WTC11 (cell line): ENCODE results near the gene SHROOM3. TPM values are rescaled to one million over a fixed set of nuclear protein-coding genes. Genes with fewer than 3 reads are reported as not detected.

Experiments
- ATAC-seq: fragments of 200-7000 bp; cut with Tn5 transposase; 2 replicates; pipeline ENCODE4 v1.10.0; 2021; ENCODE audit warnings: mild to moderate bottlenecking, moderate library complexity
- CTCF ChIA-PET: fragments of 300-600 bp; sonication (Branson Sonifier 250); formaldehyde crosslinking; loops from one replicate; lab custom pipeline; 2021; ENCODE audit warnings: antibody characterized with exemption; lab: Charles Lee
- POLR2A ChIA-PET: fragments of 350-600 bp; sonication (Branson Sonifier 250); formaldehyde crosslinking; loops from one replicate; lab custom pipeline; 2021; ENCODE audit warnings: antibody characterized with exemption; lab: Charles Lee
- DNase-seq: peaks from one replicate; pipeline ENCODE4 v3.0.0; 2021; ENCODE audit warnings: low spot score
- H3K27ac Mint-ChIP-seq: 2 replicates; pipeline ENCODE4 v1.8.0; 2021; ENCODE audit warnings: mixed read lengths
- H3K27me3 Mint-ChIP-seq: 2 replicates; pipeline ENCODE4 v1.8.0; 2021; ENCODE audit warnings: low read depth, mild to moderate bottlenecking, moderate library complexity, mixed read lengths
- H3K36me3 Mint-ChIP-seq: 2 replicates; pipeline ENCODE4 v1.8.0; 2021; ENCODE audit warnings: mixed read lengths
- H3K4me1 Mint-ChIP-seq: 2 replicates; pipeline ENCODE4 v1.8.0; 2022; ENCODE audit warnings: mixed read lengths
- H3K4me3 Mint-ChIP-seq: 2 replicates; pipeline ENCODE4 v1.8.0; 2021; ENCODE audit warnings: mild to moderate bottlenecking, moderate library complexity, mixed read lengths
- H3K9me3 Mint-ChIP-seq: 2 replicates; pipeline ENCODE4 v1.8.0; 2021; ENCODE audit warnings: mixed read lengths
- E2F1 ChIP-seq: sonication (generic); formaldehyde crosslinking; IDR thresholded peaks from 2 replicates; pipeline ENCODE4 v1.8.0; 2022; ENCODE audit warnings: mild to moderate bottlenecking, missing genetic modification reagents
- FOXP4 ChIP-seq: sonication (generic); formaldehyde crosslinking; IDR thresholded peaks from 2 replicates; pipeline ENCODE4 v1.8.0; 2022; ENCODE audit warnings: mild to moderate bottlenecking, missing genetic modification reagents
- JUN ChIP-seq: sonication (generic); formaldehyde crosslinking; IDR thresholded peaks from 2 replicates; pipeline ENCODE4 v1.8.0; 2023; ENCODE audit warnings: mild to moderate bottlenecking, missing genetic modification reagents
- NR3C1 ChIP-seq: sonication (generic); formaldehyde crosslinking; conservative IDR thresholded peaks from 2 replicates; pipeline ENCODE4 v1.8.1; 2023; ENCODE audit warnings: low read depth, mild to moderate bottlenecking, missing genetic modification reagents
- SMAD3 ChIP-seq: sonication (generic); formaldehyde crosslinking; IDR thresholded peaks from 2 replicates; pipeline ENCODE4 v1.8.0; 2022; ENCODE audit warnings: missing genetic modification reagents, mild to moderate bottlenecking, borderline replicate concordance
- USF1 ChIP-seq: sonication (generic); formaldehyde crosslinking; IDR thresholded peaks from 2 replicates; pipeline ENCODE4 v1.8.0; 2022; ENCODE audit warnings: mild to moderate bottlenecking, missing genetic modification reagents
- ZBTB21 ChIP-seq: sonication (generic); formaldehyde crosslinking; IDR thresholded peaks from 2 replicates; pipeline ENCODE4 v1.8.1; 2023; ENCODE audit warnings: mild to moderate bottlenecking, missing genetic modification reagents, borderline replicate concordance
- ZBTB43 ChIP-seq: sonication (generic); formaldehyde crosslinking; IDR thresholded peaks from 2 replicates; pipeline ENCODE4 v1.8.1; 2023; ENCODE audit warnings: mild to moderate bottlenecking, missing genetic modification reagents
- ZMAT4 ChIP-seq: fragments of 250-450 bp; sonication (Bioruptor Pico); IDR thresholded peaks from 2 replicates; pipeline ENCODE4 v1.9.0; 2021; ENCODE audit warnings: mild to moderate bottlenecking
- ZNF138 ChIP-seq: sonication (generic); formaldehyde crosslinking; conservative IDR thresholded peaks from 2 replicates; pipeline ENCODE4 v1.8.1; 2022; ENCODE audit warnings: mild to moderate bottlenecking, moderate library complexity, missing genetic modification reagents
- ZNF232 ChIP-seq: sonication (generic); formaldehyde crosslinking; IDR thresholded peaks from 2 replicates; pipeline ENCODE4 v1.8.0; 2022; ENCODE audit warnings: mild to moderate bottlenecking, missing genetic modification reagents
- ZNF396 ChIP-seq: fragments of 250-450 bp; sonication (Bioruptor Pico); IDR thresholded peaks from 2 replicates; pipeline ENCODE4 v1.8.0; 2021; ENCODE audit warnings: mild to moderate bottlenecking, moderate library complexity, borderline replicate concordance
- ZNF425 ChIP-seq: fragments of 250-450 bp; sonication (Bioruptor Pico); conservative IDR thresholded peaks from 2 replicates; pipeline ENCODE4 v1.9.0; 2021; ENCODE audit warnings: mild to moderate bottlenecking
- ZNF512 ChIP-seq: sonication (generic); formaldehyde crosslinking; IDR thresholded peaks from 2 replicates; pipeline ENCODE4 v1.8.1; 2022; ENCODE audit warnings: missing genetic modification reagents, borderline replicate concordance
- total RNA-seq: library from RNA; stranded (reverse); gene quantifications from 3 replicates; pipeline ENCODE4 v1.2.3, GENCODE V29; 2021

SHROOM3 gene
- total RNA-seq, 1 experiment from 2014 or later = 71.9 TPM

- TF ChIP-seq ZNF512 (CRISPR knock-in tag) = no peak
- no peak for TF ChIP-seq ZMAT4
These were observed 146.3 kb downstream of the SHROOM3 start (continued) for GRCh38 chr4:76581077-76581962.

- H3K4me1 Mint-ChIP-seq = peaks cover 39% of the 10 kb centered on the region
- no peak for DNase-seq
- POLR2A ChIA-PET = no interaction called here
- no peaks in the 10 kb centered on the region for H3K9me3 Mint-ChIP-seq
- H3K27me3 Mint-ChIP-seq = no peaks in the 10 kb centered on the region
- ATAC-seq = no peak
- CTCF ChIA-PET = no interaction called here
- H3K27ac Mint-ChIP-seq = no peak overlapping the region
- H3K4me3 Mint-ChIP-seq = no peak overlapping the region
- H3K36me3 Mint-ChIP-seq = no peaks in the 10 kb centered on the region
- TF ChIP-seq ZNF232 (CRISPR knock-in tag) = no peak
- TF ChIP-seq ZBTB43 (CRISPR knock-in tag) = no peak
- TF ChIP-seq NR3C1 = no peak
- TF ChIP-seq JUN (CRISPR knock-in tag) = no peak
These were observed 147.2 kb downstream of the SHROOM3 start for GRCh38 chr4:76582074-76582816.

GRCh38 chr4:76582817-76583087 is 147.7 kb downstream of the SHROOM3 start:
- Mint-ChIP-seq H3K27ac (no peak overlapping the region), H3K36me3 (no peaks in the 10 kb centered on the region), H3K9me3 (no peaks in the 10 kb centered on the region), H3K27me3 (no peaks in the 10 kb centered on the region), H3K4me1 (peaks cover 44% of the 10 kb centered on the region), H3K4me3 (no peak overlapping the region)
- POLR2A ChIA-PET = no interaction called here
- DNase-seq (no peak), ATAC-seq (no peak)
- CTCF ChIA-PET = no interaction called here
- TF ChIP-seq FOXP4 (CRISPR knock-in tag) = no peak
- TF ChIP-seq ZNF232 (CRISPR knock-in tag) = no peak
- TF ChIP-seq SMAD3 = no peak
- TF ChIP-seq ZNF138 (CRISPR knock-in tag) = no peak
- TF ChIP-seq ZBTB21 (CRISPR knock-in tag) = no peak
- no peak for TF ChIP-seq ZNF425
- TF ChIP-seq ZBTB43 (CRISPR knock-in tag) = no peak
- TF ChIP-seq ZNF512 (CRISPR knock-in tag) = no peak
- no peak for TF ChIP-seq USF1
- TF ChIP-seq E2F1 (CRISPR knock-in tag) = no peak
- no peak for TF ChIP-seq ZNF396 (CRISPR knock-in tag)
